CD14-positive monocyte (primary cell): ENCODE data around the gene NARF. TPM values are rescaled to one million over a fixed set of nuclear protein-coding genes. Genes with fewer than 3 reads are reported as not detected.
A peak's percentile ranks its signal among the peaks of the same experiment; 100 is the strongest.

Source experiments
- DNase-seq, 3 donors: peaks; one replicate each; pipeline ENCODE4 v3.0.0-alpha.2; 2011 to 2022
- H2AFZ ChIP-seq: 2 replicates; pipeline ENCODE4 v1.6.0; 2012; ENCODE audit warnings: mild to moderate bottlenecking, low read depth, low read length, inconsistent platforms; ENCODE audit not compliant: insufficient read depth, poor library complexity, severe bottlenecking
- H3K27ac ChIP-seq, 2 donors: 1 replicate in 1 of 2; 2 replicates in 1 of 2; pipeline ENCODE4 v1.5.1; 2012 to 2013; ENCODE audit warnings: low read length in 2 of 2, control low read depth in 1 of 2, inconsistent platforms in 1 of 2, low read depth in 1 of 2, mild to moderate bottlenecking in 1 of 2
- H3K27me3 ChIP-seq, 2 donors: one replicate each; pipeline versions ENCODE4 v1.6.0 to v1.6.1; 2011 to 2013; ENCODE audit warnings: low read length in 2 of 2; ENCODE audit not compliant: control insufficient read depth in 2 of 2, insufficient read depth in 2 of 2
- H3K36me3 ChIP-seq, 2 donors: replicated peaks in 1 of 2; 1 replicate in 1 of 2; 2 replicates in 1 of 2; pipeline versions ENCODE4 v1.5.1 to v1.6.1; 2012 to 2013; ENCODE audit warnings: low read length in 2 of 2, control low read depth in 1 of 2, inconsistent platforms in 1 of 2, mild to moderate bottlenecking in 1 of 2; ENCODE audit not compliant: insufficient read depth in 2 of 2, control insufficient read depth in 1 of 2
- H3K4me1 ChIP-seq, 2 donors: 1 replicate in 1 of 2; 2 replicates in 1 of 2; pipeline versions ENCODE4 v1.5.1 to v1.6.1; 2012 to 2013; ENCODE audit warnings: low read length in 2 of 2, control low read depth in 1 of 2, inconsistent platforms in 1 of 2, mild to moderate bottlenecking in 1 of 2, moderate library complexity in 1 of 2; ENCODE audit not compliant: insufficient read depth in 2 of 2, control insufficient read depth in 1 of 2
- H3K4me2 ChIP-seq: replicated peaks from 2 replicates; pipeline ENCODE3; 2012; ENCODE audit warnings: low read length, moderate library complexity, mild to moderate bottlenecking; ENCODE audit not compliant: poor library complexity, severe bottlenecking; ENCODE audit errors: extremely low read depth
- H3K4me3 ChIP-seq, 3 experiments: fragments of 200-600 bp in 1 of 3; sonication (generic) in 1 of 3; replicated peaks in 1 of 3; 1 replicate in 2 of 3; 2 replicates in 1 of 3; pipeline ENCODE4 v1.5.1; 2011 to 2013; ENCODE audit warnings: low read length in 3 of 3, mild to moderate bottlenecking in 3 of 3, control low read depth in 2 of 3, low read depth in 2 of 3, inconsistent platforms in 1 of 3, moderate library complexity in 1 of 3
- H3K79me2 ChIP-seq: 2 replicates; pipeline ENCODE4 v1.6.0; 2012; ENCODE audit warnings: mild to moderate bottlenecking, control low read depth, inconsistent platforms, low read length, moderate library complexity; ENCODE audit not compliant: insufficient read depth
- H3K9ac ChIP-seq: 2 replicates; pipeline ENCODE4 v1.6.0; 2017; ENCODE audit warnings: low read length, mild to moderate bottlenecking; ENCODE audit not compliant: insufficient read depth, poor library complexity, severe bottlenecking
- H3K9me3 ChIP-seq, 2 donors: replicated peaks in 1 of 2; 1 replicate in 1 of 2; 2 replicates in 1 of 2; pipeline versions ENCODE4 v1.5.1 to v1.6.1; 2012 to 2013; ENCODE audit warnings: low read length in 2 of 2, control low read depth in 1 of 2; ENCODE audit not compliant: control insufficient read depth in 1 of 2, insufficient read depth in 1 of 2
- H4K20me1 ChIP-seq: 2 replicates; pipeline ENCODE4 v1.6.0; 2012; ENCODE audit warnings: mild to moderate bottlenecking, low read length, control low read depth, moderate library complexity; ENCODE audit not compliant: insufficient read depth
- H3K27ac Mint-ChIP-seq, 7 donors: one replicate each; pipeline ENCODE4 v1.8.0; 2020; ENCODE audit warnings: mild to moderate bottlenecking in 7 of 7, mixed read lengths in 7 of 7, moderate library complexity in 6 of 7, inconsistent platforms in 2 of 7
- H3K27me3 Mint-ChIP-seq, 3 donors: one replicate each; pipeline ENCODE4 v1.8.0; 2021 to 2022; ENCODE audit warnings: low read depth in 3 of 3, mild to moderate bottlenecking in 3 of 3, mixed read lengths in 3 of 3, moderate library complexity in 3 of 3, inconsistent platforms in 1 of 3
- H3K36me3 Mint-ChIP-seq, 2 donors: one replicate each; pipeline ENCODE4 v1.8.0; 2020; ENCODE audit warnings: mixed read lengths in 2 of 2, inconsistent platforms in 1 of 2, mild to moderate bottlenecking in 1 of 2
- H3K4me1 Mint-ChIP-seq: one replicate; pipeline ENCODE4 v1.8.0; 2020; ENCODE audit warnings: mild to moderate bottlenecking, mixed read lengths
- H3K4me3 Mint-ChIP-seq, 2 donors: one replicate each; pipeline ENCODE4 v1.8.0; 2020; ENCODE audit warnings: mild to moderate bottlenecking in 2 of 2, mixed read lengths in 2 of 2, moderate library complexity in 1 of 2
- H3K9me3 Mint-ChIP-seq, 7 donors: one replicate each; pipeline ENCODE4 v1.8.0; 2020 to 2022; ENCODE audit warnings: mixed read lengths in 7 of 7, mild to moderate bottlenecking in 6 of 7, moderate library complexity in 6 of 7, inconsistent platforms in 2 of 7
- WGBS: methylation state at CpG from one replicate; pipeline ENCODE4 v1.1.5; 2013; ENCODE audit warnings: missing lambda C conversion rate; ENCODE audit not compliant: insufficient coverage; 5-methylcytosine and 5-hydroxymethylcytosine counted together
- intact Hi-C, 2 donors: fragments of 100-400 bp; cut with micrococcal nuclease; formaldehyde crosslinking; loops; one replicate each; pipeline versions ENCODE4 v1.15.0 to v1.15.1; 2023
- polyA plus RNA-seq, 3 donors: library from polyadenylated mRNA; depleted of rRNA in 1 of 3; unstranded in 2 of 3; stranded (reverse) in 1 of 3; fragments of 300-500 nt in 2 of 3; fragments of >200 nt in 1 of 3; fragmentation: Illumina TruSeq in 2 of 3; gene quantifications; 1 replicate in 2 of 3; 2 replicates in 1 of 3; pipeline ENCODE4 v1.2.3, GENCODE V29; 2012 to 2021
- TF ChIP-seq, protein P1 (sequence below): fragments of 200-600 bp; IDR thresholded peaks from one replicate; pipeline ENCODE4 v1.8.0; 2022; ENCODE audit warnings: antibody characterized with exemption, mild to moderate bottlenecking

The NARF gene
- polyA plus RNA-seq, 3 donors: 91.2 to 101 (median 100) TPM

DNA sequence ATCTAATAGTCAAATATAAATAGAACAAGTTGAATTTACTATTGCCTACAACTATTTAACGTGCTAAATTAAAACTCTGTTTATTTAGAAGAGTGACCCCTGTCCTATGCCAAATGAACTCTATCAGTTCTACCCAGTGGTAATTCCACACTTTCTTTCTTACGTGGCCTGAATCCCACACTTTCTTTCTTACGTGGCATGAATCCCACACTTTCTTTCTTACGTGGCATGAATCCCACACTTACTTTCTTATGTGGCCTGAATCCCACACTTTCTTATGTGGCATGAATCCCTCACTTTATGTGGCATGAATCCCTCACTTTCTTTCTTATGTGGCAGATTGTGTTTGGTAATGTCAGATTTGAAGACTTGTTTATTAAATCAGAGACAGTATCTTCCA, 67.2 kb downstream of the NARF start:
- TF ChIP-seq, protein P1, sequence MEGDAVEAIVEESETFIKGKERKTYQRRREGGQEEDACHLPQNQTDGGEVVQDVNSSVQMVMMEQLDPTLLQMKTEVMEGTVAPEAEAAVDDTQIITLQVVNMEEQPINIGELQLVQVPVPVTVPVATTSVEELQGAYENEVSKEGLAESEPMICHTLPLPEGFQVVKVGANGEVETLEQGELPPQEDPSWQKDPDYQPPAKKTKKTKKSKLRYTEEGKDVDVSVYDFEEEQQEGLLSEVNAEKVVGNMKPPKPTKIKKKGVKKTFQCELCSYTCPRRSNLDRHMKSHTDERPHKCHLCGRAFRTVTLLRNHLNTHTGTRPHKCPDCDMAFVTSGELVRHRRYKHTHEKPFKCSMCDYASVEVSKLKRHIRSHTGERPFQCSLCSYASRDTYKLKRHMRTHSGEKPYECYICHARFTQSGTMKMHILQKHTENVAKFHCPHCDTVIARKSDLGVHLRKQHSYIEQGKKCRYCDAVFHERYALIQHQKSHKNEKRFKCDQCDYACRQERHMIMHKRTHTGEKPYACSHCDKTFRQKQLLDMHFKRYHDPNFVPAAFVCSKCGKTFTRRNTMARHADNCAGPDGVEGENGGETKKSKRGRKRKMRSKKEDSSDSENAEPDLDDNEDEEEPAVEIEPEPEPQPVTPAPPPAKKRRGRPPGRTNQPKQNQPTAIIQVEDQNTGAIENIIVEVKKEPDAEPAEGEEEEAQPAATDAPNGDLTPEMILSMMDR: no peak
- DNase-seq: no peak
- no peaks in the 10 kb centered on the region for H3K27me3 ChIP-seq
- H4K20me1 ChIP-seq: peaks cover 100% of the 10 kb centered on the region
- H3K36me3 Mint-ChIP-seq: peaks cover 6 to 7% of the 10 kb centered on the region in 2 donors
- H3K4me3 ChIP-seq: no peak overlapping the region
- intact Hi-C loops: no loop called here
- 83% methylated on average over 2 of the region's 4 CpGs for WGBS
- peak overlapping the region in 5 of 7 donors; percentile 16 to 74 (median 30) for H3K27ac Mint-ChIP-seq
- H3K4me3 Mint-ChIP-seq: no peak overlapping the region
- H3K4me1 Mint-ChIP-seq: peaks cover 39% of the 10 kb centered on the region
- no peaks in the 10 kb centered on the region for H3K36me3 ChIP-seq
- H3K9ac ChIP-seq: no peak overlapping the region
- no peak overlapping the region for H2AFZ ChIP-seq
- H3K4me1 ChIP-seq: peaks cover 23 to 30% of the 10 kb centered on the region in 2 donors
- H3K27me3 Mint-ChIP-seq: no peaks in the 10 kb centered on the region
- peak overlapping the region in 1 of 2 donors; percentile 6 for H3K27ac ChIP-seq
- no peaks in the 10 kb centered on the region for H3K9me3 ChIP-seq
- no peak overlapping the region for H3K4me2 ChIP-seq
- H3K79me2 ChIP-seq: peaks cover 100% of the 10 kb centered on the region
- no peaks in the 10 kb centered on the region for H3K9me3 Mint-ChIP-seq

- Mint-ChIP-seq H3K9me3 (no peaks in the 10 kb centered on the region), H3K36me3 (peaks cover 3 to 4% of the 10 kb centered on the region in 2 donors), H3K4me3 (no peak overlapping the region), H3K27ac (no peak overlapping the region), H3K27me3 (no peaks in the 10 kb centered on the region), H3K4me1 (peaks cover 28% of the 10 kb centered on the region)
- Histone ChIP-seq H3K79me2 (peaks cover 100% of the 10 kb centered on the region), H3K9ac (no peak overlapping the region), H4K20me1 (peaks cover 99% of the 10 kb centered on the region), H3K27ac (no peak overlapping the region), H3K27me3 (no peaks in the 10 kb centered on the region), H3K9me3 (no peaks in the 10 kb centered on the region), H2AFZ (no peak overlapping the region), H3K4me3 (no peak overlapping the region), H3K36me3 (no peaks in the 10 kb centered on the region), H3K4me2 (no peak overlapping the region), H3K4me1 (peaks cover 10 to 15% of the 10 kb centered on the region in 2 donors)
- 98% methylated on average over 7 of the region's 8 CpGs for whole genome bisulfite sequencing
- TF ChIP-seq, protein P1: no peak
- intact Hi-C loops: no loop called here
- no peak for DNase-seq
Observed at GRCh38 chr17:82527898-82528297, 69.4 kb downstream of the NARF start.
